Breast epithelium (tissue), 3 donors: ENCODE measurements around the gene SLC23A1.

Experiments used
- CTCF ChIP-seq, 3 donors: fragments of 450-650 bp; IDR thresholded peaks; one replicate each; pipeline ENCODE4 v1.5.1; 2016 to 2017; ENCODE audit warnings: antibody characterized with exemption in 3 of 3, mild to moderate bottlenecking in 3 of 3, moderate library complexity in 3 of 3
- POLR2A ChIP-seq: fragments of 450-650 bp; IDR thresholded peaks from one replicate; pipeline ENCODE4 v1.6.1; 2016; ENCODE audit warnings: antibody characterized with exemption, mild to moderate bottlenecking, moderate library complexity
- POLR2AphosphoS5 ChIP-seq, 3 donors: sonication (generic); formaldehyde crosslinking; IDR thresholded peaks; one replicate each; pipeline ENCODE4 v1.6.1; 2017; ENCODE audit warnings: antibody characterized with exemption in 3 of 3

- TF ChIP-seq CTCF (IDR thresholded peaks at IDR 0.05) (no peak), POLR2AphosphoS5 (IDR thresholded peaks at IDR 0.05) (no peak), POLR2A (no peak)
Observed at GRCh38 chr5:139416651-139417050, 33.6 kb upstream of the SLC23A1 start.
